ENCODE results near the gene LYRM7. TPM values are rescaled to one million over a fixed set of nuclear protein-coding genes. Genes with fewer than 3 reads are reported as not detected.
"Not testable (repeated sequence)": the region's sequence is repeated elsewhere in the genome, so short reads cannot be mapped to it uniquely, and the experiment has no call there.

LYRM7 gene
- polyA plus RNA-seq, 3 donors, result 12.7 to 14.0 (median 13.8) TPM

DNA sequence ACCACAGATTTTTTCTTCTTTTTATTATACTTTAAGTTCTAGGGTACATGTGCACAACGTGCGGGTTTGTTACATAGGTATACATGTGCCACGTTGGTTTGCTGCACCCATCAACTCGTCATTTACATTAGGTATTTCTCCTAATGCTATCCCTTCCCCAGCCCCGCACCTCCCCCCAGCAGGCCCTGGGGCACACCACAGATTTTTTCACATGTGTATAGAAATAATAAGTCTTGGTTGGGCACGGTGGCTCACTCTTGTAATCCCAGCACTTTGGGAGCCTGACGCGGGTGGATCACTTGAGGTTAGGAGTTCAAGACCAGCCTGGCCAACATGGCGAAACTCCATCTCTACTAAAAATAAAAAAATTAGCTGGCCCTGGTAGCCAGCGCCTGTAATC lies 83.3 kb downstream of the LYRM7 start:
- DNase-seq (ENCODE audit: low read depth in 3 of 3, low spot score in 2 of 3), result not testable (repeated sequence)

DNA sequence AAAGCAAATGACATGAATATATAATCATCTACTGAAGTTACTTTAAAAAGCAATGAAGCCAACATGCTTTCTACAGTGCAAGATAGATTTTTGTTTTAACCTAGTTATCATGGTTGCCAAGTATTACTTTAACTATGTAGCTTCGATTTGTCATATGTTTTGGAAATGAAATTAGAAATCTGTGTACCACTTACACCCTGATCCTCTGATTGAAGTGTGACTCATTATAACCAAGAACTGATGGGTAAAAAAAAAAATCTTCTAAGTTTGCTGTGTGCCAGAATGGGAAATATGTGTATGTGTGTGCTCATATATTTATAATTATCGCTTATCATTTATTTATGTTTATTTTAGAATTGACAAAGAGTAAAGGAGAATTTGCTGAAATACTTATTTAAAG lies 84.0 kb downstream of the LYRM7 start:
- DNase-seq (ENCODE audit: low read depth in 3 of 3, low spot score in 2 of 3), result no peak

Other genes with a start within 250 kb of the LYRM7 start
- 100 to 1,000 TPM; 408 to 489 (median 479) TPM for gene HINT1, start 5.7 kb upstream of the LYRM7 start, polyA plus RNA-seq (ENCODE audit: insufficient read length in 3 of 3)
- gene CDC42SE2, start 93.1 kb downstream of the LYRM7 start, polyA plus RNA-seq (ENCODE audit: insufficient read length in 3 of 3), result 10 to 100 TPM; 54.7 to 61.1 (median 56.1) TPM

Measured in right renal cortex interstitium (tissue), 3 donors.